Suprapubic skin (tissue), 4 donors: Measurements from ENCODE around the gene ALG14.

Experiments
- EP300 ChIP-seq: sonication (generic); formaldehyde crosslinking; IDR thresholded peaks from one replicate; pipeline ENCODE4 v1.6.1; 2017; ENCODE audit warnings: antibody characterized with exemption
- POLR2AphosphoS5 ChIP-seq, 3 donors: sonication (generic); formaldehyde crosslinking; IDR thresholded peaks; one replicate each; pipeline ENCODE4 v1.6.1; 2017; ENCODE audit warnings: antibody characterized with exemption in 3 of 3
- TF ChIP-seq, protein P1 (sequence below), 2 donors: fragments of 200-600 bp in 1 of 2; fragments of 450-650 bp in 1 of 2; sonication (generic) in 1 of 2; IDR thresholded peaks; one replicate each; pipeline ENCODE4 v1.5.1; 2016 to 2019; ENCODE audit warnings: antibody characterized with exemption in 2 of 2, mild to moderate bottlenecking in 1 of 2, moderate library complexity in 1 of 2

DNA sequence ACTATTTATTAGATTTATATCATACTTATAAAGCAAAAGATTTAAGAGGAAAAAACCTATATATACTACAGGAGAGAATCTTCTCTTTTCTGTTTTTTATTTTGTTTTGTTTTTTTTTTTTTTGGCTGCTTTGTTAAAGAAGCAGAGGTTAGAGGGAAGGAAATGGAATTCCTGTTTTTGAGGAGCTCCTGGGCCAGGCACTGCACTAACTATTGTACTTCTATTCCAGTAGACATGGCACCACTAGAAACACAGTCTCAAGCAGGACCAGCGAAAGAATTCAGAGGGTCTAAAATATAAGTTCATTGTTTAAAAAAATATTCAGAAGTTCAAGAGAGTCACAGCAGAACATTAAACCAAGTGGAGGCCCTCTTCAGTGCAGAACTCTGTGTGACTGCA is 91.2 kb downstream of the ALG14 start:
- no peak for TF ChIP-seq POLR2AphosphoS5 (IDR thresholded peaks at IDR 0.05)
- no peak for TF ChIP-seq EP300
- TF ChIP-seq, protein P1, sequence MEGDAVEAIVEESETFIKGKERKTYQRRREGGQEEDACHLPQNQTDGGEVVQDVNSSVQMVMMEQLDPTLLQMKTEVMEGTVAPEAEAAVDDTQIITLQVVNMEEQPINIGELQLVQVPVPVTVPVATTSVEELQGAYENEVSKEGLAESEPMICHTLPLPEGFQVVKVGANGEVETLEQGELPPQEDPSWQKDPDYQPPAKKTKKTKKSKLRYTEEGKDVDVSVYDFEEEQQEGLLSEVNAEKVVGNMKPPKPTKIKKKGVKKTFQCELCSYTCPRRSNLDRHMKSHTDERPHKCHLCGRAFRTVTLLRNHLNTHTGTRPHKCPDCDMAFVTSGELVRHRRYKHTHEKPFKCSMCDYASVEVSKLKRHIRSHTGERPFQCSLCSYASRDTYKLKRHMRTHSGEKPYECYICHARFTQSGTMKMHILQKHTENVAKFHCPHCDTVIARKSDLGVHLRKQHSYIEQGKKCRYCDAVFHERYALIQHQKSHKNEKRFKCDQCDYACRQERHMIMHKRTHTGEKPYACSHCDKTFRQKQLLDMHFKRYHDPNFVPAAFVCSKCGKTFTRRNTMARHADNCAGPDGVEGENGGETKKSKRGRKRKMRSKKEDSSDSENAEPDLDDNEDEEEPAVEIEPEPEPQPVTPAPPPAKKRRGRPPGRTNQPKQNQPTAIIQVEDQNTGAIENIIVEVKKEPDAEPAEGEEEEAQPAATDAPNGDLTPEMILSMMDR (IDR thresholded peaks at IDR 0.05), result no peak
